Neural cell (in vitro differentiated cells): ENCODE measurements around the gene UHRF1. TPM values are rescaled to one million over a fixed set of nuclear protein-coding genes. Genes with fewer than 3 reads are reported as not detected.

Experiments used
- H2AFZ ChIP-seq: fragments of 200-600, 300-800 bp; sonication (generic), shearing (Covaris generic); 2 replicates; pipeline ENCODE4 v1.6.0; 2014; ENCODE audit warnings: low read depth, mild to moderate bottlenecking, antibody characterized with exemption, low read length, moderate library complexity
- H3F3A ChIP-seq: fragments of 200-600 bp; shearing (Covaris generic); 2 replicates; pipeline ENCODE4 v1.6.1; 2016; ENCODE audit warnings: mild to moderate bottlenecking, moderate library complexity, mixed read lengths, antibody characterized with exemption, low read length; ENCODE audit not compliant: insufficient read depth, poor library complexity, severe bottlenecking
- H3K27ac ChIP-seq: fragments of 200-600, 300-800 bp; sonication (generic), shearing (Covaris generic); 2 replicates; pipeline ENCODE4 v1.5.1; 2014; ENCODE audit warnings: mild to moderate bottlenecking, low read length, moderate library complexity
- H3K27me3 ChIP-seq: fragments of 300-800, 200-600 bp; sonication (generic), shearing (Covaris generic); 2 replicates; pipeline ENCODE4 v1.6.0; 2014; ENCODE audit warnings: mild to moderate bottlenecking, low read depth, low read length, moderate library complexity; ENCODE audit not compliant: insufficient read depth
- H3K36me3 ChIP-seq: fragments of 300-800, 200-600 bp; sonication (generic), shearing (Covaris generic); 2 replicates; pipeline ENCODE4 v1.5.1; 2014; ENCODE audit warnings: mild to moderate bottlenecking, antibody characterized with exemption, low read length, moderate library complexity; ENCODE audit not compliant: insufficient read depth
- H3K4me2 ChIP-seq: fragments of 300-800, 200-600 bp; sonication (generic), shearing (Covaris generic); 2 replicates; pipeline ENCODE4 v1.6.0; 2014; ENCODE audit warnings: mild to moderate bottlenecking, low read length
- H3K4me3 ChIP-seq: fragments of 300-800, 200-600 bp; sonication (generic), shearing (Covaris generic); 2 replicates; pipeline ENCODE4 v1.5.1; 2014; ENCODE audit warnings: mild to moderate bottlenecking, low read length, moderate library complexity
- H3K79me2 ChIP-seq: fragments of 200-600 bp; shearing (Covaris generic); replicated peaks from 2 replicates; pipeline ENCODE4 v1.6.0; 2014; ENCODE audit warnings: mild to moderate bottlenecking, low read length, moderate library complexity; ENCODE audit not compliant: insufficient read depth
- H3K9ac ChIP-seq: fragments of 300-800, 200-600 bp; sonication (generic), shearing (Covaris generic); 2 replicates; pipeline ENCODE4 v1.6.1; 2016; ENCODE audit warnings: mild to moderate bottlenecking, low read length, mixed read lengths
- H3K9me2 ChIP-seq: fragments of 200-600 bp; shearing (Covaris generic); 2 replicates; pipeline ENCODE4 v1.6.1; 2016; ENCODE audit warnings: mild to moderate bottlenecking, low read length, mixed read lengths; ENCODE audit not compliant: insufficient read depth
- H3K9me3 ChIP-seq: fragments of 200-600, 300-800 bp; sonication (generic), shearing (Covaris generic); 2 replicates; pipeline ENCODE4 v1.6.1; 2016; ENCODE audit warnings: mild to moderate bottlenecking, mixed run types, low read length, moderate library complexity, mixed read lengths
- H4K20me1 ChIP-seq: fragments of 200-600 bp; shearing (Covaris generic); 2 replicates; pipeline ENCODE4 v1.6.1; 2016; ENCODE audit warnings: mild to moderate bottlenecking, mixed run types; ENCODE audit not compliant: insufficient read depth
- EP300 ChIP-seq: fragments of 450-650 bp; conservative IDR thresholded peaks from 2 replicates; pipeline ENCODE4 v1.6.1; 2014; ENCODE audit warnings: antibody characterized with exemption, mild to moderate bottlenecking, moderate library complexity; ENCODE audit not compliant: poor library complexity, severe bottlenecking
- EZH2 ChIP-seq: fragments of 200-600, 300-800 bp; shearing (Covaris generic), sonication (generic); IDR thresholded peaks from 2 replicates; pipeline ENCODE4 v1.6.1; 2014; ENCODE audit warnings: antibody characterized with exemption, low read length, borderline replicate concordance, mild to moderate bottlenecking; ENCODE audit not compliant: insufficient read depth, poor library complexity, severe bottlenecking
- MXI1 ChIP-seq: fragments of 450-650 bp; conservative IDR thresholded peaks from 2 replicates; pipeline ENCODE4 v1.6.1; 2014; ENCODE audit warnings: antibody characterized with exemption, mild to moderate bottlenecking; ENCODE audit not compliant: poor library complexity, severe bottlenecking
- POLR2AphosphoS5 ChIP-seq: IDR thresholded peaks from 2 replicates; pipeline ENCODE4 v1.6.1; 2012
- RAD21 ChIP-seq: fragments of 450-650 bp; conservative IDR thresholded peaks from 2 replicates; pipeline ENCODE4 v1.6.1; 2014; ENCODE audit warnings: antibody characterized with exemption, mild to moderate bottlenecking, moderate library complexity
- SMC3 ChIP-seq: fragments of 450-650 bp; conservative IDR thresholded peaks from 2 replicates; pipeline ENCODE4 v1.6.1; 2014; ENCODE audit warnings: antibody characterized with exemption, mild to moderate bottlenecking, moderate library complexity; ENCODE audit not compliant: poor library complexity
- TAF1 ChIP-seq: IDR thresholded peaks from 2 replicates; pipeline ENCODE4 v1.6.1; 2012; ENCODE audit warnings: low read depth
- polyA plus RNA-seq: library from polyadenylated mRNA; depleted of rRNA; stranded (reverse); fragments of >200 nt; gene quantifications from 2 replicates; pipeline ENCODE4 v1.2.3, GENCODE V29; 2014
- TF ChIP-seq, protein P1 (sequence below): IDR thresholded peaks from 2 replicates; pipeline ENCODE4 v1.6.1; 2012; ENCODE audit warnings: borderline replicate concordance
- TF ChIP-seq, protein P2 (sequence below): fragments of 450-650 bp; IDR thresholded peaks from 2 replicates; pipeline ENCODE4 v1.5.1; 2014; ENCODE audit warnings: antibody characterized with exemption, mild to moderate bottlenecking, moderate library complexity; ENCODE audit not compliant: poor library complexity, severe bottlenecking

Gene UHRF1
- polyA plus RNA-seq, 1 donor from 2014 or later, result 3.0 TPM

DNA sequence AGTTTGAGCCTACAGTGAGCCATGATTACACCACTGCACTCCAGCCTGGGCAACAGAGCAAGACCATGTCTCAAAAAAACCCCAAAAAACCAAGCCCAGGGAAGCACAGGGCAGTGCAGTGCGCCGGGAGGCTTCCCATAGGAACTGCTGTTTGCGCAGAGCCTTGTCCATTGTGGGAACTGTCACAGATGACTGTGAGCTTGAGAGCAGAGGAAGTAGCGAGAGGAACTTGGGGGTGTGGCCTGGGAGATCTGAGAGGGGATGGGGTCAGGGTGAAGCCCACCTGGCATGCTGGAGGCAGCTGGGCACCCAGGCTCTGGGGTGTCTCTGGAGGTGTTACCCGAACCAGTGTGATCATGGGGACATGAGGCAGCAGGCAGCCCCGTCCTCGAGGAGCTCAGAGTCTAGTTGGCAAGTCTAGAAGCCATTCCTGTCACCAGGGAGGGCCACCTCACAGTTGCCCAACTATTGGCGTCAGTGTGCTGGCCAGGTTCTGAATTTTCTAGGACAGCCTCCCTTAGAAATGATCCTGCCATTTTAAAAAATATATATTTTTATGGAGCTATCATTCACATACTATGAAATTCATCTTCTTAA lies 70.0 kb downstream of the UHRF1 start:
- Histone ChIP-seq H3K4me3 (no peak overlapping the region), H3F3A (no peaks in the 10 kb centered on the region), H3K9me2 (no peaks in the 10 kb centered on the region), H3K27me3 (no peaks in the 10 kb centered on the region), H3K36me3 (no peaks in the 10 kb centered on the region), H3K27ac (no peak overlapping the region), H3K4me2 (no peak overlapping the region), H3K9me3 (no peaks in the 10 kb centered on the region), H3K79me2 (peaks cover 75% of the 10 kb centered on the region), H3K9ac (no peak overlapping the region), H2AFZ (no peak overlapping the region), H4K20me1 (no peaks in the 10 kb centered on the region)
- no peak for TF ChIP-seq EP300
- TF ChIP-seq, protein P1, sequence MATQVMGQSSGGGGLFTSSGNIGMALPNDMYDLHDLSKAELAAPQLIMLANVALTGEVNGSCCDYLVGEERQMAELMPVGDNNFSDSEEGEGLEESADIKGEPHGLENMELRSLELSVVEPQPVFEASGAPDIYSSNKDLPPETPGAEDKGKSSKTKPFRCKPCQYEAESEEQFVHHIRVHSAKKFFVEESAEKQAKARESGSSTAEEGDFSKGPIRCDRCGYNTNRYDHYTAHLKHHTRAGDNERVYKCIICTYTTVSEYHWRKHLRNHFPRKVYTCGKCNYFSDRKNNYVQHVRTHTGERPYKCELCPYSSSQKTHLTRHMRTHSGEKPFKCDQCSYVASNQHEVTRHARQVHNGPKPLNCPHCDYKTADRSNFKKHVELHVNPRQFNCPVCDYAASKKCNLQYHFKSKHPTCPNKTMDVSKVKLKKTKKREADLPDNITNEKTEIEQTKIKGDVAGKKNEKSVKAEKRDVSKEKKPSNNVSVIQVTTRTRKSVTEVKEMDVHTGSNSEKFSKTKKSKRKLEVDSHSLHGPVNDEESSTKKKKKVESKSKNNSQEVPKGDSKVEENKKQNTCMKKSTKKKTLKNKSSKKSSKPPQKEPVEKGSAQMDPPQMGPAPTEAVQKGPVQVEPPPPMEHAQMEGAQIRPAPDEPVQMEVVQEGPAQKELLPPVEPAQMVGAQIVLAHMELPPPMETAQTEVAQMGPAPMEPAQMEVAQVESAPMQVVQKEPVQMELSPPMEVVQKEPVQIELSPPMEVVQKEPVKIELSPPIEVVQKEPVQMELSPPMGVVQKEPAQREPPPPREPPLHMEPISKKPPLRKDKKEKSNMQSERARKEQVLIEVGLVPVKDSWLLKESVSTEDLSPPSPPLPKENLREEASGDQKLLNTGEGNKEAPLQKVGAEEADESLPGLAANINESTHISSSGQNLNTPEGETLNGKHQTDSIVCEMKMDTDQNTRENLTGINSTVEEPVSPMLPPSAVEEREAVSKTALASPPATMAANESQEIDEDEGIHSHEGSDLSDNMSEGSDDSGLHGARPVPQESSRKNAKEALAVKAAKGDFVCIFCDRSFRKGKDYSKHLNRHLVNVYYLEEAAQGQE, result no peak
- TF ChIP-seq TAF1, result no peak
- no peak for TF ChIP-seq POLR2AphosphoS5
- TF ChIP-seq RAD21, result no peak
- no peak for TF ChIP-seq EZH2
- TF ChIP-seq, protein P2, sequence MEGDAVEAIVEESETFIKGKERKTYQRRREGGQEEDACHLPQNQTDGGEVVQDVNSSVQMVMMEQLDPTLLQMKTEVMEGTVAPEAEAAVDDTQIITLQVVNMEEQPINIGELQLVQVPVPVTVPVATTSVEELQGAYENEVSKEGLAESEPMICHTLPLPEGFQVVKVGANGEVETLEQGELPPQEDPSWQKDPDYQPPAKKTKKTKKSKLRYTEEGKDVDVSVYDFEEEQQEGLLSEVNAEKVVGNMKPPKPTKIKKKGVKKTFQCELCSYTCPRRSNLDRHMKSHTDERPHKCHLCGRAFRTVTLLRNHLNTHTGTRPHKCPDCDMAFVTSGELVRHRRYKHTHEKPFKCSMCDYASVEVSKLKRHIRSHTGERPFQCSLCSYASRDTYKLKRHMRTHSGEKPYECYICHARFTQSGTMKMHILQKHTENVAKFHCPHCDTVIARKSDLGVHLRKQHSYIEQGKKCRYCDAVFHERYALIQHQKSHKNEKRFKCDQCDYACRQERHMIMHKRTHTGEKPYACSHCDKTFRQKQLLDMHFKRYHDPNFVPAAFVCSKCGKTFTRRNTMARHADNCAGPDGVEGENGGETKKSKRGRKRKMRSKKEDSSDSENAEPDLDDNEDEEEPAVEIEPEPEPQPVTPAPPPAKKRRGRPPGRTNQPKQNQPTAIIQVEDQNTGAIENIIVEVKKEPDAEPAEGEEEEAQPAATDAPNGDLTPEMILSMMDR, result no peak
- no peak for TF ChIP-seq SMC3
- TF ChIP-seq MXI1, result no peak

DNA sequence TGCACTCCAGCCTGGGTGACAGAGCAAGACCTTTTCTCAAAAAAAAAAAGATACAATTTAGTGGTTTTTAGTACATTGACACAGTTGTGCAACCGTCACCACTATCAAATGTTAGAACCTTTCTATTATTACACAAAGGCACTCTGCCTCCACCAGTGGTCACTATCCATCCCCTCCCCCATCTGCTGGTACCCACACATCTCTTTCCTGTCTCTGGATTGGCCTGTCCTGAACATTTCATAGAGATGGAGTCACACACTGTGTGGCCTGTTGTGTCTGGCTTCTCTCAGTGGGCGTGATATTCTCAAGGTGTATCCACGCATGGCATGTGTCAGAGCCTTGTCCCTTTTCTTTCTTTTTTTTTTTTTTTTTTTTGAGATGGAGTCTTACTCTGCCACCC lies 70.8 kb downstream of the UHRF1 start:
- Histone ChIP-seq H3K9me3 (no peaks in the 10 kb centered on the region), H4K20me1 (no peaks in the 10 kb centered on the region), H3K9ac (no peak overlapping the region), H3K79me2 (peaks cover 77% of the 10 kb centered on the region), H3K36me3 (no peaks in the 10 kb centered on the region), H3K27ac (no peak overlapping the region), H3K4me3 (no peak overlapping the region), H3K27me3 (no peaks in the 10 kb centered on the region), H3K9me2 (no peaks in the 10 kb centered on the region), H2AFZ (no peak overlapping the region), H3K4me2 (no peak overlapping the region), H3F3A (no peaks in the 10 kb centered on the region)
- TF ChIP-seq POLR2AphosphoS5 (no peak), EP300 (no peak), TAF1 (no peak), EZH2 (no peak), MXI1 (no peak), RAD21 (no peak), SMC3 (no peak)
- TF ChIP-seq, protein P1, result no peak
- TF ChIP-seq, protein P2, result no peak
